ENCODE measurements around the gene STIP1. TPM values are rescaled to one million over a fixed set of nuclear protein-coding genes. Genes with fewer than 3 reads are reported as not detected.

The STIP1 gene
- total and polyA plus RNA-seq, 9 of the 15 experiments (the other 6 are each of a cell fraction or from before 2014, with no cell fraction given) = 58.1 to 465 (median 346) TPM

- TF ChIP-seq, protein P1, sequence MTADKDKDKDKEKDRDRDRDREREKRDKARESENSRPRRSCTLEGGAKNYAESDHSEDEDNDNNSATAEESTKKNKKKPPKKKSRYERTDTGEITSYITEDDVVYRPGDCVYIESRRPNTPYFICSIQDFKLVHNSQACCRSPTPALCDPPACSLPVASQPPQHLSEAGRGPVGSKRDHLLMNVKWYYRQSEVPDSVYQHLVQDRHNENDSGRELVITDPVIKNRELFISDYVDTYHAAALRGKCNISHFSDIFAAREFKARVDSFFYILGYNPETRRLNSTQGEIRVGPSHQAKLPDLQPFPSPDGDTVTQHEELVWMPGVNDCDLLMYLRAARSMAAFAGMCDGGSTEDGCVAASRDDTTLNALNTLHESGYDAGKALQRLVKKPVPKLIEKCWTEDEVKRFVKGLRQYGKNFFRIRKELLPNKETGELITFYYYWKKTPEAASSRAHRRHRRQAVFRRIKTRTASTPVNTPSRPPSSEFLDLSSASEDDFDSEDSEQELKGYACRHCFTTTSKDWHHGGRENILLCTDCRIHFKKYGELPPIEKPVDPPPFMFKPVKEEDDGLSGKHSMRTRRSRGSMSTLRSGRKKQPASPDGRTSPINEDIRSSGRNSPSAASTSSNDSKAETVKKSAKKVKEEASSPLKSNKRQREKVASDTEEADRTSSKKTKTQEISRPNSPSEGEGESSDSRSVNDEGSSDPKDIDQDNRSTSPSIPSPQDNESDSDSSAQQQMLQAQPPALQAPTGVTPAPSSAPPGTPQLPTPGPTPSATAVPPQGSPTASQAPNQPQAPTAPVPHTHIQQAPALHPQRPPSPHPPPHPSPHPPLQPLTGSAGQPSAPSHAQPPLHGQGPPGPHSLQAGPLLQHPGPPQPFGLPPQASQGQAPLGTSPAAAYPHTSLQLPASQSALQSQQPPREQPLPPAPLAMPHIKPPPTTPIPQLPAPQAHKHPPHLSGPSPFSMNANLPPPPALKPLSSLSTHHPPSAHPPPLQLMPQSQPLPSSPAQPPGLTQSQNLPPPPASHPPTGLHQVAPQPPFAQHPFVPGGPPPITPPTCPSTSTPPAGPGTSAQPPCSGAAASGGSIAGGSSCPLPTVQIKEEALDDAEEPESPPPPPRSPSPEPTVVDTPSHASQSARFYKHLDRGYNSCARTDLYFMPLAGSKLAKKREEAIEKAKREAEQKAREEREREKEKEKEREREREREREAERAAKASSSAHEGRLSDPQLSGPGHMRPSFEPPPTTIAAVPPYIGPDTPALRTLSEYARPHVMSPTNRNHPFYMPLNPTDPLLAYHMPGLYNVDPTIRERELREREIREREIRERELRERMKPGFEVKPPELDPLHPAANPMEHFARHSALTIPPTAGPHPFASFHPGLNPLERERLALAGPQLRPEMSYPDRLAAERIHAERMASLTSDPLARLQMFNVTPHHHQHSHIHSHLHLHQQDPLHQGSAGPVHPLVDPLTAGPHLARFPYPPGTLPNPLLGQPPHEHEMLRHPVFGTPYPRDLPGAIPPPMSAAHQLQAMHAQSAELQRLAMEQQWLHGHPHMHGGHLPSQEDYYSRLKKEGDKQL (CRISPR knock-in tag; IDR thresholded peaks at IDR 0.05; ENCODE audit: borderline replicate concordance) = no peak
- peak; percentile 78 for TF ChIP-seq GABPA (tag; conservative IDR thresholded peaks at IDR 0.05; ENCODE audit: low read depth)
- TF ChIP-seq, protein P2, sequence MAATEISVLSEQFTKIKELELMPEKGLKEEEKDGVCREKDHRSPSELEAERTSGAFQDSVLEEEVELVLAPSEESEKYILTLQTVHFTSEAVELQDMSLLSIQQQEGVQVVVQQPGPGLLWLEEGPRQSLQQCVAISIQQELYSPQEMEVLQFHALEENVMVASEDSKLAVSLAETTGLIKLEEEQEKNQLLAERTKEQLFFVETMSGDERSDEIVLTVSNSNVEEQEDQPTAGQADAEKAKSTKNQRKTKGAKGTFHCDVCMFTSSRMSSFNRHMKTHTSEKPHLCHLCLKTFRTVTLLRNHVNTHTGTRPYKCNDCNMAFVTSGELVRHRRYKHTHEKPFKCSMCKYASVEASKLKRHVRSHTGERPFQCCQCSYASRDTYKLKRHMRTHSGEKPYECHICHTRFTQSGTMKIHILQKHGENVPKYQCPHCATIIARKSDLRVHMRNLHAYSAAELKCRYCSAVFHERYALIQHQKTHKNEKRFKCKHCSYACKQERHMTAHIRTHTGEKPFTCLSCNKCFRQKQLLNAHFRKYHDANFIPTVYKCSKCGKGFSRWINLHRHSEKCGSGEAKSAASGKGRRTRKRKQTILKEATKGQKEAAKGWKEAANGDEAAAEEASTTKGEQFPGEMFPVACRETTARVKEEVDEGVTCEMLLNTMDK (IDR thresholded peaks at IDR 0.05; ENCODE audit: borderline replicate concordance, insufficient read depth, low read depth, low read length, poor library complexity, severe bottlenecking) = peak; percentile 89
- TF ChIP-seq NR2F6 (CRISPR knock-in tag; IDR thresholded peaks at IDR 0.05) = no peak
- TF ChIP-seq SNAPC5 (CRISPR knock-in tag; IDR thresholded peaks at IDR 0.05) = no peak
- TF ChIP-seq, protein P3, sequence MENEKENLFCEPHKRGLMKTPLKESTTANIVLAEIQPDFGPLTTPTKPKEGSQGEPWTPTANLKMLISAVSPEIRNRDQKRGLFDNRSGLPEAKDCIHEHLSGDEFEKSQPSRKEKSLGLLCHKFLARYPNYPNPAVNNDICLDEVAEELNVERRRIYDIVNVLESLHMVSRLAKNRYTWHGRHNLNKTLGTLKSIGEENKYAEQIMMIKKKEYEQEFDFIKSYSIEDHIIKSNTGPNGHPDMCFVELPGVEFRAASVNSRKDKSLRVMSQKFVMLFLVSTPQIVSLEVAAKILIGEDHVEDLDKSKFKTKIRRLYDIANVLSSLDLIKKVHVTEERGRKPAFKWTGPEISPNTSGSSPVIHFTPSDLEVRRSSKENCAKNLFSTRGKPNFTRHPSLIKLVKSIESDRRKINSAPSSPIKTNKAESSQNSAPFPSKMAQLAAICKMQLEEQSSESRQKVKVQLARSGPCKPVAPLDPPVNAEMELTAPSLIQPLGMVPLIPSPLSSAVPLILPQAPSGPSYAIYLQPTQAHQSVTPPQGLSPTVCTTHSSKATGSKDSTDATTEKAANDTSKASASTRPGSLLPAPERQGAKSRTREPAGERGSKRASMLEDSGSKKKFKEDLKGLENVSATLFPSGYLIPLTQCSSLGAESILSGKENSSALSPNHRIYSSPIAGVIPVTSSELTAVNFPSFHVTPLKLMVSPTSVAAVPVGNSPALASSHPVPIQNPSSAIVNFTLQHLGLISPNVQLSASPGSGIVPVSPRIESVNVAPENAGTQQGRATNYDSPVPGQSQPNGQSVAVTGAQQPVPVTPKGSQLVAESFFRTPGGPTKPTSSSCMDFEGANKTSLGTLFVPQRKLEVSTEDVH (IDR thresholded peaks at IDR 0.05; ENCODE audit: low read depth, partially characterized antibody) = no peak
- TF ChIP-seq, protein P4, sequence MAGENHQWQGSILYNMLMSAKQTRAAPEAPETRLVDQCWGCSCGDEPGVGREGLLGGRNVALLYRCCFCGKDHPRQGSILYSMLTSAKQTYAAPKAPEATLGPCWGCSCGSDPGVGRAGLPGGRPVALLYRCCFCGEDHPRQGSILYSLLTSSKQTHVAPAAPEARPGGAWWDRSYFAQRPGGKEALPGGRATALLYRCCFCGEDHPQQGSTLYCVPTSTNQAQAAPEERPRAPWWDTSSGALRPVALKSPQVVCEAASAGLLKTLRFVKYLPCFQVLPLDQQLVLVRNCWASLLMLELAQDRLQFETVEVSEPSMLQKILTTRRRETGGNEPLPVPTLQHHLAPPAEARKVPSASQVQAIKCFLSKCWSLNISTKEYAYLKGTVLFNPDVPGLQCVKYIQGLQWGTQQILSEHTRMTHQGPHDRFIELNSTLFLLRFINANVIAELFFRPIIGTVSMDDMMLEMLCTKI (IDR thresholded peaks at IDR 0.05; ENCODE audit: partially characterized antibody) = no peak
- TF ChIP-seq NFIX (CRISPR knock-in tag; IDR thresholded peaks at IDR 0.05; ENCODE audit: low read depth) = no peak
- TF ChIP-seq ID3 (CRISPR knock-in tag; IDR thresholded peaks at IDR 0.05) = no peak
- TF ChIP-seq ID3 (tag; IDR thresholded peaks at IDR 0.05) = 0 out of 2 replicates have a peak, but pooled peaks have one; percentile 70
- TF ChIP-seq CC2D1A (IDR thresholded peaks at IDR 0.05) = no peak
- no peak for TF ChIP-seq MAFF (IDR thresholded peaks at IDR 0.05; ENCODE audit: low read length)
Measured at GRCh38 chr11:64246871-64247728, 61.1 kb downstream of the STIP1 start, which contains the start of gene PPP1R14B (continued).
